ENCODE data around the gene TMEM178B. TPM values are rescaled to one million over a fixed set of nuclear protein-coding genes. Genes with fewer than 3 reads are reported as not detected.

The TMEM178B gene
- total RNA-seq, 1 donor, result 0.09 TPM

- DNase-seq (ENCODE audit: low read depth), result peak; percentile 76
- H3K4me3 ChIP-seq (ENCODE audit: low read depth, low read length), result no peak overlapping the region
- TF ChIP-seq CTCF (IDR thresholded peaks at IDR 0.05; ENCODE audit: insufficient read depth, low read length), result no peak
Measured at GRCh38 chr7:141362580-141363435, 288.9 kb downstream of the TMEM178B start.

DNA sequence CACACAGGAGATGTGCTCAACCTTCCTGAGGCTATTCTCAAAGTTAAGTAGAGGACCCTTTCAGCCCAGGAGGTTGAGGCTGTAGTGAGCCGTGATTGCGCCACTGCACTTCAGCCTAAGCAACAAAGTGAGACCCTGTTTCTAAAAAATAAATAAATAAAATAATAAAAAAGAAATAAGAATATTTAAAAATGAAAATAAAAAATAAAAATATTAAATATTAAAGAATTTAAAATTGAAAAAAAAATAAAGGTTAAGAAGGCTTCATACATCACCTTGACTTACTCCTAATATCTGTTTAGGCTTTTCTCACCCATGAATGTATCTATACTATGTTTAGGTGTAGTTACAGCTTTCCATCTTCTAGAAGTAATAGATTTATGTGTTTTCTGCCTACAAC is 289.9 kb downstream of the TMEM178B start:
- no peak for TF ChIP-seq CTCF (IDR thresholded peaks at IDR 0.05; ENCODE audit: insufficient read depth, low read length)
- DNase-seq (ENCODE audit: low read depth), result no peak

GRCh38 chr7:141366091-141366621 is 292.3 kb downstream of the TMEM178B start:
- DNase-seq (ENCODE audit: low read depth), result peak; percentile 18
- no peak overlapping the region for H3K4me3 ChIP-seq (ENCODE audit: low read depth, low read length)
- TF ChIP-seq CTCF (IDR thresholded peaks at IDR 0.05; ENCODE audit: insufficient read depth, low read length), result no peak

More for the DNA sequence above, 289.9 kb downstream of the TMEM178B start:
- no peak overlapping the region for H3K4me3 ChIP-seq (ENCODE audit: low read depth, low read length)

DNA sequence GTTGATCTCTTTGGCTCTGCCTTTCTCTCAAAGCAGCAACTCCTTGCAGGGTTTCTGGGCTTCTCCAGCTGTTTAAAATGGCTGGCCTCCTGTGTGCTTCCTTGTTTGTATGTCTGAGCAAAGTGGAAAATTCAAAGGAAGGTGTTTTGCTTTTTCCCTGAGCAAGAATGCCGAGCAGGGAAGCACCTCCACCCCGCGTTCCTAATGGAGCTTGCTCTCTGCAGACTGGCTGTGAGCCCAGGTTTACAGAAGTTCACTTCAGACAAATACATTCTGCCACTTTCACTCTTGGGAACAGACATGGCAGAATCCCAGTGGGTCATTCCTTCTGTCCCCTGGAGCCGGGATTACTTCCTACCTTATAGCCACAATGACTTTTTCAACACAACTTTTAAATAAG is 295.6 kb downstream of the TMEM178B start:
- no peak for TF ChIP-seq CTCF (IDR thresholded peaks at IDR 0.05; ENCODE audit: insufficient read depth, low read length)
- no peak for DNase-seq (ENCODE audit: low read depth)
- no peak overlapping the region for H3K4me3 ChIP-seq (ENCODE audit: low read depth, low read length)

DNA sequence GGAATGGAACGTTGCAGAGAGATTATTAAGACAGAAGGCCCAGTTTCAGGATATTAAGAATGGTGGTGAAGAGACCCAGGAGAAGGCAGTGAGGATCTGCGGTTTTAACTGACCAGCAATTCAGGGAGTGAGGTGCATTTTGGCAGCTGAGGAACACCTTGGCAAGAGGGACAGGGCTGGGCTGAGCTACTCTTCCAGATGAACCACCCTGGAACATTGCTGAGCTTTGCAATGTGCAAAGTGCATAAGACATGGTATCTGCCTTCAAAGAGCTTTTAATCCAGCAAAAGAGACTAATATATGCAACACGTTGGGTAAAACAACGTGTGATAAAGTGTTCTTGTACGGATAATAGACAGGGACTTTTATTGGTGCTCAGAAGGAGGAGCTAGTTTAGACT is 296.3 kb downstream of the TMEM178B start:
- no peak for DNase-seq (ENCODE audit: low read depth)
- no peak for TF ChIP-seq CTCF (IDR thresholded peaks at IDR 0.05; ENCODE audit: insufficient read depth, low read length)
- H3K4me3 ChIP-seq (ENCODE audit: low read depth, low read length), result no peak overlapping the region

DNA sequence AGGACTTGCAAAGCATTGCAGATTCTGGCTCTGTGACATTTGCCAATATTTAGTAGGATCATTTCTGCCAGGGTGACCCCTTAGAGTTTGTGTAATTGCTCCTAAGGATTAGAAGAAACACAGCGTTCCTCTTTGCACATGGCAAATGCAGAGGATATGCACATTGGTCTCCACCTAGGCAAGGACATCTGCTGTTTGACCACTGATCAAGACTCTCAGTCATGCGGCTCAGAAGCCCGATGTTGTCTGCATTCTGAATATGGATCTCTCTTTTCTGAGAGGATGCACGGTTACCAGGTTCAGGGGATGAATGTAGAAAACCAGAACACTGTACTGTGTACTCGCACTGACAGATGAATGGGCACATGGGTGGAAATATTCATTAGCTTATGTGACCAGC is 296.8 kb downstream of the TMEM178B start:
- H3K4me3 ChIP-seq (ENCODE audit: low read depth, low read length), result no peak overlapping the region
- DNase-seq (ENCODE audit: low read depth), result no peak
- no peak for TF ChIP-seq CTCF (IDR thresholded peaks at IDR 0.05; ENCODE audit: insufficient read depth, low read length)

All from fibroblast of the aortic adventitia (primary cell).